ENCODE results near the gene PER1. TPM values are rescaled to one million over a fixed set of nuclear protein-coding genes. Genes with fewer than 3 reads are reported as not detected.

Gene PER1
- total and polyA plus RNA-seq, 2 of the 13 experiments (the other 11 are each of a cell fraction or from before 2014, with no cell fraction given), result 2.6 to 3.6 TPM

DNA sequence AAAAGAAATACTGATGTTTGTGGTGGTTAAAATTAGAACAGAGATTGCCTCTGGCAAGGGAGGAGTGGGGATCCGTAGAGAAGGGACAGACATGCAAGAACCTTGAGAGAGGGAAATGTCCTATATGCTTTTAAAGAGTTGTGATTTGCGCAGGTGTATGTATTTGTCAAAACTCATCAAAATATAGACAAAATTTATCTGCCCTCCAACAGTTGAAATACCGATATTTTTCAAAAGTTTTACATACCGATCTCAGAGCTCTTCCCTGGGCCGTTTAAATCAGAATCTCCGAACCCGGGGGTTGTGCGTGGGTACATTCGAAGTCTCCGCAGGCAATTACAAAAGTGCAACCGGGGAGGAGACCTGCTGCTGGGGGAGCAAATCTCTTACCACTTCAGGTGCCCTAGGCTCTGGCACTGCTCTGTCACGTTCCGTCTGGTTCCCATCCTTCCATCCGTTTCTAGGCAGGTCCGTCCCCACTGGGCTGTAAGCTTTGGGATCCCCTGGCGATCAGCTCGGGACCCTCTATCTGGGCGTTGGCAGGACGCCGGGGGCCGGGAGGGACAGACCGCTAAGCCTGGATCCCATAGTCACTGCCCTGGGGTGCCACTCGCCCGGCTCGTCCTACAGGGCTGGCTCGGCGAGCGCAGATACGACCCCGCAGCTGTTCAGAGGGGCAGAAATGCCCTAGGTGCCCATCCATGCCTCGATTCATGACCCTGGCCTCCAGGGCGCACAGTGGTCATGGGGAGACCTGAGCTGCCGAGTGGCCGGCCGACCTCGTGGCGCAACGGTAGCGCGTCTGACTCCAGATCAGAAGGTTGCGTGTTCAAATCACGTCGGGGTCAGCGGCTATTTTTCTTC is 33.6 kb upstream of the PER1 start (continued):
- TF ChIP-seq, protein P1, sequence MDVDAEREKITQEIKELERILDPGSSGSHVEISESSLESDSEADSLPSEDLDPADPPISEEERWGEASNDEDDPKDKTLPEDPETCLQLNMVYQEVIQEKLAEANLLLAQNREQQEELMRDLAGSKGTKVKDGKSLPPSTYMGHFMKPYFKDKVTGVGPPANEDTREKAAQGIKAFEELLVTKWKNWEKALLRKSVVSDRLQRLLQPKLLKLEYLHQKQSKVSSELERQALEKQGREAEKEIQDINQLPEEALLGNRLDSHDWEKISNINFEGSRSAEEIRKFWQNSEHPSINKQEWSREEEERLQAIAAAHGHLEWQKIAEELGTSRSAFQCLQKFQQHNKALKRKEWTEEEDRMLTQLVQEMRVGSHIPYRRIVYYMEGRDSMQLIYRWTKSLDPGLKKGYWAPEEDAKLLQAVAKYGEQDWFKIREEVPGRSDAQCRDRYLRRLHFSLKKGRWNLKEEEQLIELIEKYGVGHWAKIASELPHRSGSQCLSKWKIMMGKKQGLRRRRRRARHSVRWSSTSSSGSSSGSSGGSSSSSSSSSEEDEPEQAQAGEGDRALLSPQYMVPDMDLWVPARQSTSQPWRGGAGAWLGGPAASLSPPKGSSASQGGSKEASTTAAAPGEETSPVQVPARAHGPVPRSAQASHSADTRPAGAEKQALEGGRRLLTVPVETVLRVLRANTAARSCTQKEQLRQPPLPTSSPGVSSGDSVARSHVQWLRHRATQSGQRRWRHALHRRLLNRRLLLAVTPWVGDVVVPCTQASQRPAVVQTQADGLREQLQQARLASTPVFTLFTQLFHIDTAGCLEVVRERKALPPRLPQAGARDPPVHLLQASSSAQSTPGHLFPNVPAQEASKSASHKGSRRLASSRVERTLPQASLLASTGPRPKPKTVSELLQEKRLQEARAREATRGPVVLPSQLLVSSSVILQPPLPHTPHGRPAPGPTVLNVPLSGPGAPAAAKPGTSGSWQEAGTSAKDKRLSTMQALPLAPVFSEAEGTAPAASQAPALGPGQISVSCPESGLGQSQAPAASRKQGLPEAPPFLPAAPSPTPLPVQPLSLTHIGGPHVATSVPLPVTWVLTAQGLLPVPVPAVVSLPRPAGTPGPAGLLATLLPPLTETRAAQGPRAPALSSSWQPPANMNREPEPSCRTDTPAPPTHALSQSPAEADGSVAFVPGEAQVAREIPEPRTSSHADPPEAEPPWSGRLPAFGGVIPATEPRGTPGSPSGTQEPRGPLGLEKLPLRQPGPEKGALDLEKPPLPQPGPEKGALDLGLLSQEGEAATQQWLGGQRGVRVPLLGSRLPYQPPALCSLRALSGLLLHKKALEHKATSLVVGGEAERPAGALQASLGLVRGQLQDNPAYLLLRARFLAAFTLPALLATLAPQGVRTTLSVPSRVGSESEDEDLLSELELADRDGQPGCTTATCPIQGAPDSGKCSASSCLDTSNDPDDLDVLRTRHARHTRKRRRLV (CRISPR knock-in tag; IDR thresholded peaks at IDR 0.05), result no peak
- TF ChIP-seq TRIM24 (CRISPR knock-in tag; IDR thresholded peaks at IDR 0.05) (no peak), ATF7 (IDR thresholded peaks at IDR 0.05) (no peak), ATF7 (CRISPR knock-in tag; IDR thresholded peaks at IDR 0.05) (no peak), ZNF883 (CRISPR knock-in tag; IDR thresholded peaks at IDR 0.05; ENCODE audit: not compliant biosample characterization) (no peak), ZNF747 (CRISPR knock-in tag; IDR thresholded peaks at IDR 0.05; ENCODE audit: borderline replicate concordance) (0 out of 2 replicates have a peak, but pooled peaks have one; percentile 11), SP2 (CRISPR knock-in tag; IDR thresholded peaks at IDR 0.05) (no peak), ZMYM4 (CRISPR knock-in tag; IDR thresholded peaks at IDR 0.05) (0 out of 2 replicates have a peak, but pooled peaks have one; percentile 9), SAFB2 (CRISPR knock-in tag; IDR thresholded peaks at IDR 0.05; ENCODE audit: borderline replicate concordance, low read depth) (peak; percentile 17; the same call in 1 of the 2 replicates), KLF9 (CRISPR knock-in tag; IDR thresholded peaks at IDR 0.05; ENCODE audit: low read depth) (no peak), ZBTB8A (CRISPR knock-in tag; IDR thresholded peaks at IDR 0.05; ENCODE audit: borderline replicate concordance, low read depth) (no peak), NONO (IDR thresholded peaks at IDR 0.05) (no peak), NONO (CRISPR knock-in tag; conservative IDR thresholded peaks at IDR 0.05) (0 out of 2 replicates have a peak, but pooled peaks have one; percentile 21), IRX3 (CRISPR knock-in tag; IDR thresholded peaks at IDR 0.05; ENCODE audit: borderline replicate concordance, low read depth) (no peak), CHCHD3 (CRISPR knock-in tag; IDR thresholded peaks at IDR 0.05) (no peak), ZNF451 (CRISPR knock-in tag; IDR thresholded peaks at IDR 0.05) (0 out of 2 replicates have a peak, but pooled peaks have one; percentile 5), MBD4 (IDR thresholded peaks at IDR 0.05; ENCODE audit: borderline replicate concordance, low read length) (no peak), SRSF9 (IDR thresholded peaks at IDR 0.05; ENCODE audit: borderline replicate concordance, insufficient read depth, low read depth, low read length, poor library complexity, severe bottlenecking) (no peak), ZBTB38 (CRISPR knock-in tag; IDR thresholded peaks at IDR 0.05) (no peak), NPAS2 (CRISPR knock-in tag; IDR thresholded peaks at IDR 0.05; ENCODE audit: borderline replicate concordance) (no peak), GTF2F1 (IDR thresholded peaks at IDR 0.05; ENCODE audit: low read length) (no peak), ZNF546 (CRISPR knock-in tag; conservative IDR thresholded peaks at IDR 0.05) (no peak), PRPF4 (IDR thresholded peaks at IDR 0.05; ENCODE audit: low read depth, low read length, poor library complexity, severe bottlenecking) (peak; percentile 94), SAP130 (CRISPR knock-in tag; IDR thresholded peaks at IDR 0.05; ENCODE audit: low read depth) (no peak; the same call in 1 of the 2 replicates), ZNF207 (IDR thresholded peaks at IDR 0.05; ENCODE audit: borderline replicate concordance) (no peak), MZF1 (CRISPR knock-in tag; IDR thresholded peaks at IDR 0.05; ENCODE audit: borderline replicate concordance) (no peak), ZNF713 (CRISPR knock-in tag; IDR thresholded peaks at IDR 0.05) (no peak)

Measured in HepG2 (cell line).